ENCODE results near the gene ZC3H18.

The ZC3H18 gene

GRCh38 chr16:88614818-88615580 lies 44.8 kb downstream of the ZC3H18 start:
- Histone ChIP-seq H3K4me3 (ENCODE audit: low read depth, low read length) (no peak overlapping the region), H3K9ac (no peak overlapping the region), H3K27ac (no peak overlapping the region), H3K27me3 (ENCODE audit: control insufficient read depth, insufficient read depth, low read length) (no peaks in the 10 kb centered on the region), H3K4me1 (no peaks in the 10 kb centered on the region), H3K9me3 (ENCODE audit: control insufficient read depth, low read length) (no peaks in the 10 kb centered on the region), H3K4me2 (ENCODE audit: low read length) (no peak overlapping the region), H3K79me2 (peaks cover 35% of the 10 kb centered on the region), H2AFZ (no peak overlapping the region), H3K36me3 (ENCODE audit: control insufficient read depth, insufficient read depth, low read length) (no peaks in the 10 kb centered on the region)
- no peak for TF ChIP-seq CTCF (IDR thresholded peaks at IDR 0.05)

GRCh38 chr16:88616320-88616719 lies 46.1 kb downstream of the ZC3H18 start:
- no peaks in the 10 kb centered on the region for H3K9me3 ChIP-seq (ENCODE audit: control insufficient read depth, low read length)
- no peak for TF ChIP-seq CTCF (IDR thresholded peaks at IDR 0.05)
- H3K79me2 ChIP-seq = peaks cover 22% of the 10 kb centered on the region
- H3K4me2 ChIP-seq (ENCODE audit: low read length) = no peak overlapping the region
- H3K27ac ChIP-seq = no peak overlapping the region
- no peaks in the 10 kb centered on the region for H3K27me3 ChIP-seq (ENCODE audit: control insufficient read depth, insufficient read depth, low read length)
- no peaks in the 10 kb centered on the region for H3K36me3 ChIP-seq (ENCODE audit: control insufficient read depth, insufficient read depth, low read length)
- no peak overlapping the region for H3K4me3 ChIP-seq (ENCODE audit: low read depth, low read length)
- no peak overlapping the region for H2AFZ ChIP-seq
- no peaks in the 10 kb centered on the region for H3K4me1 ChIP-seq
- H3K9ac ChIP-seq = no peak overlapping the region

GRCh38 chr16:88616736-88617135 lies 46.5 kb downstream of the ZC3H18 start:
- no peak for TF ChIP-seq CTCF (IDR thresholded peaks at IDR 0.05)
- Histone ChIP-seq H3K4me1 (no peaks in the 10 kb centered on the region), H3K36me3 (ENCODE audit: control insufficient read depth, insufficient read depth, low read length) (no peaks in the 10 kb centered on the region), H3K27me3 (ENCODE audit: control insufficient read depth, insufficient read depth, low read length) (no peaks in the 10 kb centered on the region), H3K9ac (no peak overlapping the region), H3K27ac (no peak overlapping the region), H3K4me3 (ENCODE audit: low read depth, low read length) (no peak overlapping the region), H2AFZ (no peak overlapping the region), H3K9me3 (ENCODE audit: control insufficient read depth, low read length) (no peaks in the 10 kb centered on the region), H3K79me2 (peaks cover 22% of the 10 kb centered on the region), H3K4me2 (ENCODE audit: low read length) (no peak overlapping the region)

GRCh38 chr16:88617268-88618031 lies 47.2 kb downstream of the ZC3H18 start:
- Histone ChIP-seq H3K36me3 (ENCODE audit: control insufficient read depth, insufficient read depth, low read length) (no peaks in the 10 kb centered on the region), H3K9ac (no peak overlapping the region), H3K4me2 (ENCODE audit: low read length) (no peak overlapping the region), H3K4me1 (no peaks in the 10 kb centered on the region), H3K27ac (no peak overlapping the region), H2AFZ (no peak overlapping the region), H3K79me2 (peaks cover 24% of the 10 kb centered on the region), H3K4me3 (ENCODE audit: low read depth, low read length) (no peak overlapping the region), H3K9me3 (ENCODE audit: control insufficient read depth, low read length) (no peaks in the 10 kb centered on the region), H3K27me3 (ENCODE audit: control insufficient read depth, insufficient read depth, low read length) (no peaks in the 10 kb centered on the region)
- TF ChIP-seq CTCF (IDR thresholded peaks at IDR 0.05) = no peak
